ENCODE results near the gene INIP.
"Not testable (repeated sequence)": the region's sequence is repeated elsewhere in the genome, so short reads cannot be mapped to it uniquely, and the experiment has no call there.

INIP gene

GRCh38 chr9:112734892-112735291 lies 17.0 kb upstream of the INIP start:
- DNase-seq: no peak

- DNase-seq: no peak
Measured at GRCh38 chr9:112731971-112732370, 14.1 kb upstream of the INIP start.

- no peak for DNase-seq
Measured at GRCh38 chr9:112728401-112728800, 10.5 kb upstream of the INIP start.

GRCh38 chr9:112726428-112726827 lies 8.5 kb upstream of the INIP start:
- no peak for DNase-seq

- no peak for DNase-seq
Measured at GRCh38 chr9:112725961-112726360, 8.0 kb upstream of the INIP start.

- not testable (repeated sequence) for DNase-seq
Measured at GRCh38 chr9:112722749-112723148, 4.8 kb upstream of the INIP start.

GRCh38 chr9:112720113-112720780 lies 2.3 kb upstream of the INIP start:
- DNase-seq: no peak

- DNase-seq: no peak
Measured at GRCh38 chr9:112719696-112720095, 1.8 kb upstream of the INIP start.

GRCh38 chr9:112719241-112719691 lies 1.3 kb upstream of the INIP start:
- DNase-seq: no peak

GRCh38 chr9:112712678-112713077 lies 5.2 kb downstream of the INIP start:
- DNase-seq: no peak

GRCh38 chr9:112711050-112711689 lies 6.7 kb downstream of the INIP start:
- no peak for DNase-seq

GRCh38 chr9:112705768-112706427 lies 12.0 kb downstream of the INIP start:
- DNase-seq: no peak

- DNase-seq: no peak
Measured at GRCh38 chr9:112703304-112703703, 14.6 kb downstream of the INIP start.

GRCh38 chr9:112700085-112700484 lies 17.8 kb downstream of the INIP start:
- no peak for DNase-seq

GRCh38 chr9:112699230-112699629 lies 18.7 kb downstream of the INIP start:
- DNase-seq: no peak

GRCh38 chr9:112696461-112696860 lies 21.5 kb downstream of the INIP start:
- DNase-seq: no peak

GRCh38 chr9:112694706-112695555 lies 23.0 kb downstream of the INIP start:
- DNase-seq: no peak

GRCh38 chr9:112689161-112689740 lies 28.7 kb downstream of the INIP start:
- no peak for DNase-seq

GRCh38 chr9:112680731-112681402 lies 37.0 kb downstream of the INIP start:
- DNase-seq: no peak

- DNase-seq: no peak
Measured at GRCh38 chr9:112677040-112677439, 40.9 kb downstream of the INIP start.

- not testable (repeated sequence) for DNase-seq
Measured at GRCh38 chr9:112673221-112673620, 44.7 kb downstream of the INIP start.

- no peak for DNase-seq
Measured at GRCh38 chr9:112670991-112671625, 46.8 kb downstream of the INIP start.

Data from stimulated activated naive CD4-positive, alpha-beta T cell (primary cell).